ENCODE measurements around the gene TEF.

TEF gene

GRCh38 chr22:41352058-41352457, 29.7 kb upstream of the TEF start:
- no peak for DNase-seq (ENCODE audit: low spot score)
- TF ChIP-seq CTCF (conservative IDR thresholded peaks at IDR 0.05; ENCODE audit: low read depth) = no peak
- ChIA-PET CTCF (no interaction called here), POLR2A (ENCODE audit: low non-redundant PET) (no interaction called here)
- H3K27ac ChIP-seq = peak overlapping the region; percentile 45

- POLR2A ChIA-PET (ENCODE audit: low non-redundant PET) = no interaction called here
- H3K27ac ChIP-seq = peak overlapping the region; percentile 20
- no peak for TF ChIP-seq CTCF (conservative IDR thresholded peaks at IDR 0.05; ENCODE audit: low read depth)
- DNase-seq (ENCODE audit: low spot score) = no peak
- CTCF ChIA-PET = no interaction called here
Measured at GRCh38 chr22:41353862-41354575, 27.7 kb upstream of the TEF start.

GRCh38 chr22:41354979-41355378, 26.8 kb upstream of the TEF start:
- peak overlapping the region; percentile 20 for H3K27ac ChIP-seq
- CTCF ChIA-PET = no interaction called here
- POLR2A ChIA-PET (ENCODE audit: low non-redundant PET) = no interaction called here
- DNase-seq (ENCODE audit: low spot score) = no peak
- TF ChIP-seq CTCF (conservative IDR thresholded peaks at IDR 0.05; ENCODE audit: low read depth) = no peak

GRCh38 chr22:41355895-41356294, 25.8 kb upstream of the TEF start:
- no peak for TF ChIP-seq CTCF (conservative IDR thresholded peaks at IDR 0.05; ENCODE audit: low read depth)
- H3K27ac ChIP-seq = peak overlapping the region; percentile 20; the same call in 1 of the 2 replicates
- POLR2A ChIA-PET (ENCODE audit: low non-redundant PET) = no interaction called here
- CTCF ChIA-PET = no interaction called here
- DNase-seq (ENCODE audit: low spot score) = no peak

GRCh38 chr22:41356430-41357028, 25.2 kb upstream of the TEF start:
- no peak for TF ChIP-seq CTCF (conservative IDR thresholded peaks at IDR 0.05; ENCODE audit: low read depth)
- ChIA-PET CTCF (interaction anchor here (0.6 kb wide), 1 partner anchor 25 kb away, joined by 4 read pairs; the partner anchor contains the start of gene TEF), POLR2A (ENCODE audit: low non-redundant PET) (no interaction called here)
- DNase-seq (ENCODE audit: low spot score) = no peak
- peak overlapping the region; percentile 67; the same call in 1 of the 2 replicates for H3K27ac ChIP-seq

GRCh38 chr22:41357191-41357590, 24.6 kb upstream of the TEF start:
- no peak for DNase-seq (ENCODE audit: low spot score)
- ChIA-PET CTCF (interaction anchor here (0.6 kb wide), 1 partner anchor 24 kb away, joined by 4 read pairs; the partner anchor contains the start of gene TEF), POLR2A (ENCODE audit: low non-redundant PET) (no interaction called here)
- peak overlapping the region; percentile 67 for H3K27ac ChIP-seq
- no peak for TF ChIP-seq CTCF (conservative IDR thresholded peaks at IDR 0.05; ENCODE audit: low read depth)
